Neural cell (in vitro differentiated cells): ENCODE measurements around the gene APOD.
"Not testable (repeated sequence)": the region's sequence is repeated elsewhere in the genome, so short reads cannot be mapped to it uniquely, and the experiment has no call there.

Source experiments
- CTCF ChIP-seq: fragments of 450-650 bp; IDR thresholded peaks from 2 replicates; pipeline ENCODE4 v1.5.1; 2014; ENCODE audit warnings: antibody characterized with exemption, mild to moderate bottlenecking, moderate library complexity; ENCODE audit not compliant: poor library complexity, severe bottlenecking
- EP300 ChIP-seq: fragments of 450-650 bp; conservative IDR thresholded peaks from 2 replicates; pipeline ENCODE4 v1.6.1; 2014; ENCODE audit warnings: antibody characterized with exemption, mild to moderate bottlenecking, moderate library complexity; ENCODE audit not compliant: poor library complexity, severe bottlenecking
- EZH2 ChIP-seq: fragments of 200-600, 300-800 bp; shearing (Covaris generic), sonication (generic); IDR thresholded peaks from 2 replicates; pipeline ENCODE4 v1.6.1; 2014; ENCODE audit warnings: antibody characterized with exemption, low read length, borderline replicate concordance, mild to moderate bottlenecking; ENCODE audit not compliant: insufficient read depth, poor library complexity, severe bottlenecking
- MXI1 ChIP-seq: fragments of 450-650 bp; conservative IDR thresholded peaks from 2 replicates; pipeline ENCODE4 v1.6.1; 2014; ENCODE audit warnings: antibody characterized with exemption, mild to moderate bottlenecking; ENCODE audit not compliant: poor library complexity, severe bottlenecking
- POLR2AphosphoS5 ChIP-seq: IDR thresholded peaks from 2 replicates; pipeline ENCODE4 v1.6.1; 2012
- REST ChIP-seq: IDR thresholded peaks from 2 replicates; pipeline ENCODE4 v1.6.1; 2012; ENCODE audit warnings: borderline replicate concordance
- TAF1 ChIP-seq: IDR thresholded peaks from 2 replicates; pipeline ENCODE4 v1.6.1; 2012; ENCODE audit warnings: low read depth

- TF ChIP-seq POLR2AphosphoS5, EZH2, CTCF, MXI1, TAF1, EP300, REST: not testable (repeated sequence)
Measured at GRCh38 chr3:195628386-195628920, 44.7 kb upstream of the APOD start.
